Activated CD4-positive, CD25-positive, alpha-beta regulatory T cell treated with anti-CD3 and anti-CD28 coated beads, Interleukin-2, amount 50 U/mL, for 16 hours (primary cell): ENCODE data around the gene RBM19.

ENCODE experiments used
- DNase-seq: peaks from one replicate; pipeline ENCODE4 v3.0.0-alpha.2; 2020; ENCODE audit warnings: low read depth, low spot score

Gene RBM19

DNA sequence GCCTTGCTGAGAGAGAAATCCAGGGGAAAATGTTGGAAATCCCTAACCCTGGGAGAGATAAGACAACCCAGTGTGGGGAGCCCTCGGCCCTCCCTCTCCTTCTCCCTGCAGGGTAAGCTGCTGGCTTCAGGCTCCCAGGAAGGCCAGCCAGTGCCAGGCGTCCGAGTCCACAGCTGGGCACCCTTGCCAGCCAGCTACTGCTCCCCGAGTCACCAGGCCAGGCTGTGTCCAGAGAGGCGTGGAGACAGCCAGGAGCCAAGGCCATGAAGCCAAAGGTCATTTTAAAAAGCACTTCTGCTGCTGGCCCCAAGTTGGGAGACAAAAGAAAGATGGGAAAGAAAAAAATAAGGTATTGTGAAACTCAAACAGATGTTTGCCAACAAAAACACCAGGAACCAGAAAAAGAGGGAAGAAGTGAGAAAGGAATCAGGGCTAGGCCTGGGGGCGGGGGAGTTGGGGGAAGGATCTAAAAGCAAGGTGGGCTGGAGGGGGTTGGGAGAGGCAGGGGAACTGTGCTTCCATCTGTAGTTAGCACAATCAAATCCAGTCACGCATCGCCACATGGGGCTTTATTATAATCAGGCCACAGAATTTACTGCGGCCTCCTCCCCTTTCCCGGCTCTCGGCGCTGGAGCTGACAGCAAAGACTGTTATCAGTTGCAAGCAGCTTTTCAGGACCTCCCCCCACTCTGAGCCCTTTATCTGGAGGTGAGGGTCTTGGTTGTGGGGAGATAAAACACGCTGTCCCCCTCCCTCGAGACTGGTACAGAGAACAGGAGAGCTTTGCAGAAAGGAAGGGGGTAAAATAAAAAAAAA lies 33.5 kb downstream of the RBM19 start:
- DNase-seq: no peak

DNA sequence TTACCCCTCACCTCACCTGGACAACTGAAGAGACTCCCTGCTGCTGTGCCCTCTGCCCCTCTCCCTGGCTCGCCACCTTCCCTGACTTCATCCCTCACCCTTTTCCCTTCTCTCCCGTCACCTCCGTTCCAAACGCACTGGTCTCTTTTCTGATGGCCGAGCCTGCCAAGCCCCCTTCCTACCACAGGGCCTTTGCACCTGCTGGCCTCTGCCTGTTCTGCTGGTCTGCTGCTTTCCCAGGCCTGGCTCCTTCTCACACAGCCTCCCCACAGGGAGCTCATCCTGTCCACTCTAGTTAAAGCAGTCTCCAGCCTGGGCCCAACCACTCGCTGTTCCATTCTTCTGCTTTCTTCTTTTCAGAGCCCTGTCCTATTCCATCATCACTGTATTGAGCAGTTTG lies 34.6 kb downstream of the RBM19 start:
- DNase-seq: no peak

DNA sequence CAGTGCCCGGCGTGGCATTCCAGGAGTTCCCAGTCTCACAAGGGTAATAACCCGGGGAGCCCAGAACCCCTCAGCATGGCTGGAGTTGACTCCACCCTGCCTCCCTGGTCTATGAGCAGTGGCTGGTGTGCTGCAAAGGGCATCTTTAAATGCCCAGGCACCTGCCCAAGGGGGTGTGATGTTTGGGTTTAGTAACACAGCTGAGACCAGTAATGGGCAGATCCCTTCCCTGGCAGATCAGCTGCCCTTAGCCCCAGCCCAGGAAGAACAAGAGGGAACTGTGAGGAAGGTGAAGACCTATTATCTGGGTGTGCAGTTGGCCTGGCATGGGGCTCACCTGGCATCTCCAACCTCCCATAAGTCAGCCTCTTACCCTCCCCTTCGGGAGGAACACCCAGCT lies 35.9 kb downstream of the RBM19 start:
- DNase-seq: no peak

DNA sequence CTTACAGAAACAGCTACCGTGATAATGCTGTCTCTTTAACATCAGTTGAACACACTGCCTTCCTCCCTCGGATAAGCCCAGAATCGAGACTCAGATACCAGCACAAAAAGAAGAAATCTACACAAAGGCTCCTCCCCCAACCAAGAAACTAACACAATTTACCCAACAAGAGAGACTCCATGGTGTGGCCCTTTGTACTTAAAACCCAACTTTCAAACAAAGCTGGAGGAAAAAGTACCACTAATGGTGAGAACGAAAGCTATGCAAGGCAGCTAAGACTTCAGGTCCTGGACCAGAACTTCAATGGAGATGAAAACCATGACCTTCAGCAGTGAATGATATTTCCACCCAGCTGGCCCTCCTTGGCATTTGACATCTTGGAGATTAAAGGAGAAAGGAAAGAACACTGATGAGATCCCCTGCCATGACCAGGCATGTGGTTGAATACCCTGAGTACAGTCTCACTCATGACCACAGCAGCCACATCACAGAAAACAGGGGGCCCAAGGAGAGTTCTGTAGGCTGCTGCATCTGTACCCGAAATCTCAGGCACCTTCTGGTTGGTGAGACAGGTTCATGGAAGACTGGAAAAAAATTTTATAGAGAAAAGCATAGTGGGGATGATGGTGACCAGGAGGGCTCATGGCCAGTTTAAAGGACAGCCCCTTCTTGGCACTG lies 36.7 kb downstream of the RBM19 start:
- DNase-seq: no peak

DNA sequence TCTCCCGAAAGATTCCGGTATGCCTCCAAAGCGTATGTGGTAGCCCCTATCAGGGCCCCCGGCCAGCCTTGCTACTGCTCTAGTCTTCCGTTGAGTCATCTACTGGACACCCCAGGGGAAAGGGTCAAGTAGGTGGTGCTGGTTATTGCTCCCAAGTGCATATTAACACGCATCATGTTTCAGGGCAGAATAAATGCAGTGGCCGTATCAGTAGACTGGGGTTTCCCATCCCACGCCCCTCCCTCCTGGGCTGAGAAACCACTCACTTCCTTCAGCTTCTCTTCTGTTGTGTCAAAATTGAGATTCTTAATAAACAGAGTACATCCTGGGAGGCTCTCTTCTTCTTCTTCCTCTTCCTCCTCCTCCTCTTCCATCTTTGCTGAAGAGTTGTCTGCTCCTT lies 39.3 kb downstream of the RBM19 start:
- DNase-seq: no peak

DNA sequence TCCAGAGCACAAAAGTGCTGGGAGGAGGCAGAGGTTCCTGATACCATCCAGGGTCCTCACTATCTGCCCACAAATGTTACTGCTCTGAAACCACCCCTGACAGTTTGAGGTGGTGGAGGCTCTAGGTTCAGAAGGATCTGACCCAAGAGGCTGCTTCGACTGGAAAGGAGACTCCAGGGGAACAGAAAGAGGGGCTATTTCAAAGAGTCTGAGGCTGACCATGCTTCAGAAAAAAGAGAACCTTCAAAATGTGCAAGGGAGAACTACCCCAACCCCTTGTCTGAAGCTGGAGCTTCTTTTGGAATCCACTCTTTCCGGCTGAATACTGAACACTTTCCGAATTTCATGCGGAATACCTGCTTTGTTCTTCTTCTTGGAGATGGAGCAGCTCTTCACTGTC lies 41.8 kb downstream of the RBM19 start:
- DNase-seq: no peak

DNA sequence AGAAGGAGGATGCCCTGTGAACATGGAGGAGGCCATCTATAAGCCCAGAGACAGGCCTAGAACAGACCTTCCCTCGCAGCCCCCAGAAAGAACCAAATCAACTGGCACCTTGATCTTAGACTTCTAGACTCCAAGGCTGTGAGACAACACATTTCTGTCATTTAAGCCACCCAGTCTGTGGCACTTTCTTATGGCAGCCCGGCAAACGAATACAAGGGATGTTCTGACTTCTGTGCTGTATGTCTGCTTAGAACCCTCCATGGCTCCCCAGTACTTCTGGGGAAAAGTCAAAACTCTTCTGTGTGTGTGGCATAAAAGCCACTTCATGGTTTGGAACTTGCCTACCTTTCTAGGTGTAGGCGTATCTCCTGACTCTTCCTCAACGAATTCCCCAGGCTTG lies 42.9 kb downstream of the RBM19 start:
- no peak for DNase-seq

DNA sequence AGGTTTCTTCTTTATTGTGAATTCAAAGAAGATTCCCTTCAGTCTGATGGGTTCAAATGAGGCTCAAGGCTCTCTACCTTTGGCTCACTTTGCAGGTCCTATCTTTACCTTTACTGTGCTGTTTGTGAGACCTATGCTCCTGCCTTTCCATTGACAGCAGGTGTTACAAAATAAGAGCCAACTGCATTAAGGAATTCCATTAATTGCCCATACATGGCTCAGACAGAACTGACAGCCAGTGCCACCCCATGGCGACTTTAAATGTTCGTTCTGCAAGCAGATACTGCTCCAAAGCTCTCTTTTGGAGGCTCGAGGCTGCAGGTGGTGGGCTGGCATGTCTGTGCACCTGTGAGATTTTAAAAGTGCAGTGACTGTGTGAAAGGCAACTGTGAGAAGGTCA lies 44.7 kb downstream of the RBM19 start:
- DNase-seq: no peak

DNA sequence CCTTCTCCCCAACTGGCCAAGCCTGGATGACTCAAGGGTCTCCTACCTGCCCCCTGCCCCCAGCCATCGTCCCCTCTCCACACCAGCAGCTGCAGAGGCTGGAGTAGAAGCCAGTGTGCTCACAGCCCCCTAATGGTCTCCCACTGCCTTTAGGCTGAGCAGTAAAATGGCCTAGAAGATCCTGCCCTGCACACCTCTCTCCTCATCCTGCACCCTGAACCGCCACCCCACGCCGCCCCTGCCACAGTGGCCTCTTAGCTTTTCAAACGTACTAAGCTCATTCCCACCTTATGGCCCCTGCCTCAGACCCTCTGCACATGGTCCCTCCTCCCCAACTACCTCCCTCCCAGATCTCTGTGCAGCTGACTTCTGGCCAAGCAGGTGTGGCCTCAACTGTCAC lies 46.3 kb downstream of the RBM19 start:
- DNase-seq: no peak

DNA sequence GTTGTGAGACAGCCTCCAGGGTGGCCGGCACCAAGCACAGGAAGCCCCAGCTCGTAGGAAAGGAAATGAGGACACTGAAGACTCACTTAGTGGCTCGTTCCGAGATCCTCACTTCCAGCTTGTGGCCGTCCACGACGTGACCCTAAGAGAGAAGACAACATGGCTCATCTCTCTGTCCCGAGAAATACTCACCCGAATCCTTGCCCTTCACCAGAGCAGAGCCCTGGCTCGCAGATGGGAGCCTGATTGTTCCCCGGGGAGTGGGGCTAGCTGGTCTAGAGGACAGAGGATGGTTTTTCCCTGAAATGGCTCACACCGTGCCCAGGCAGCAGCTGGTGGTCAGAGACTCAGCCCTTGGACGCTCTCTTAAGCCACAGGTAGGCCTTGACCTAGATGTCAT lies 47.8 kb downstream of the RBM19 start:
- no peak for DNase-seq

DNA sequence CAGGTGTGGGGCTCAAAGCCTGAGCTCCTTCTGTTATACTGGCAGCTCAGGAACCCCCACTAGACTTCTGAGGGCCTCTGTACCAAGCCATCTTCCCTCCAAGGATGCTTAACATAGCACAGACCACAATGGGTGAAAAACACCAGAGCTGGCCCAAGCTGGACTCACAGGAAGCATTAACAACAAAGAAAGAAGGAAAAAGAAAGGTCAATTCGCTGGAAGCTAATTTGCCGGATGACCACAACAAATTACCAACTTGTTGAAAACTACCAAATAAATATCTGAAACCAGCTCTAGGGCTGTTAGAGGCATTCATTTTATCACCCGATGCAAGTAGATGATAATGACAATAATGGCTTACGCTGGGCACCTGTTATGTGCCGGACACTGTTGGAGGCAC lies 48.7 kb downstream of the RBM19 start:
- DNase-seq: no peak

DNA sequence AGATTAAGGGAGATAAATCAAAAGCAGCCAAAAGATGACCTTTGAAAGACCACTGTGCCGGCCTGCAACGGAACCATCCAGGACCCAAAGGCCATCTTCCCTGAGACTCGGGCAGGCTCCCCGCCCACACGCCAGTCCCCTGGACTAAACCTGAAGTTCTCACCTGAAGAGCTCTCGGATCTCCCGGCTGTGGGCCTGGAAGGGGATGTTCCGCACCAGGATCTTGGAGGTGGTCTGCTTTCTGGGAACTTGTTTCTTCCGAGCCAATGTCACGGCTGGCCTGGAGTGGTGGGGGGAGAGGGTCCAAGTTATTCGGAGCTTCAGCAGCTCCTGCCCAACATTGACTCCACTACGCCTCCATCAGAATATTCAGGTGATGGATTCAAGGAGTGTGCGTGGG lies 51.3 kb downstream of the RBM19 start:
- no peak for DNase-seq

DNA sequence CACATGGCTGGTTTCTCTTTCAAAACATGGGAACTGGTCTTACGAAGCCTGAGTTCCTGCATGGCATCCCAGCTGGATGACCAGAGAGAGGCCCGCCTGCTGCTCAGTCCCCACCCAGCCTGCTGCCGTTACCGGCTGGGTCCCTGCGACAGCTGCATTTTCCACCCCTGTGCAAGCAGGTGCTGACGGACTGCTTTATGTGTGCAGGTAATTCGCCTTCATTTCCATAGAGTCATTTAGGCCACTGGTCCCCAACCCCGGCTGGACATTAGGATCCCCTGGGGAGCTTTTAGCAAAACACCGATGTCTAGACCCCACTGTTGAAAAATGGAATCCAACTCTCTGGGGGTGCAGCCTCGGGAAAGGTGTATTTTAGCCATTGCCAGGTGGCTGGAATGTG lies 51.9 kb downstream of the RBM19 start:
- DNase-seq: no peak

DNA sequence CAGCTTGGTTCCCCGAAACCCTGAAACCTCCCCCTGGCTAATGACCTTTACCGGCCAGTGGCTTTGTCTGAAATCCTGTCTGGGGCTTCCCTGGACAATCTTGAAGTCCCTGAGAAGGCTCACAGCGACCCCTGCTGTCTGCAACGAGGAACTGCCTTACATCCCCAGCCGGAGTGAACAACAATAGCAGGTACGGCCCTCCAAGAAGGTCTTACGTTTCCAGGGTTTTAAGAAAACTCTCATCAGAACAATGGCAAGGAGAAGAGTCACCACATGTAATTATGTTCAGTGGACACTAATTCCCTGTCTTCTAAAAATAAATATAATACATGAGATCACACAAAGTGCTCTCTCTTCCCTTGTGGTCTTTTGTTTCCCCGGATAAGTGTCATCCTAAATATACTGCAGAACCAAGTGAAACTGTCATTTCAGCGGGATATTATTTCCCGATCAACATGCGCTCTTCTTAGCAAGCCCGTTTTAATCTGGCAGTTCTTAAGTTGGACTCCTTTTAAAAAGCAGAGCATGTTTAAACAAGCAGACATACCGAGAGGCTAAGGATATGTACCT lies 53.3 kb downstream of the RBM19 start:
- no peak for DNase-seq

DNA sequence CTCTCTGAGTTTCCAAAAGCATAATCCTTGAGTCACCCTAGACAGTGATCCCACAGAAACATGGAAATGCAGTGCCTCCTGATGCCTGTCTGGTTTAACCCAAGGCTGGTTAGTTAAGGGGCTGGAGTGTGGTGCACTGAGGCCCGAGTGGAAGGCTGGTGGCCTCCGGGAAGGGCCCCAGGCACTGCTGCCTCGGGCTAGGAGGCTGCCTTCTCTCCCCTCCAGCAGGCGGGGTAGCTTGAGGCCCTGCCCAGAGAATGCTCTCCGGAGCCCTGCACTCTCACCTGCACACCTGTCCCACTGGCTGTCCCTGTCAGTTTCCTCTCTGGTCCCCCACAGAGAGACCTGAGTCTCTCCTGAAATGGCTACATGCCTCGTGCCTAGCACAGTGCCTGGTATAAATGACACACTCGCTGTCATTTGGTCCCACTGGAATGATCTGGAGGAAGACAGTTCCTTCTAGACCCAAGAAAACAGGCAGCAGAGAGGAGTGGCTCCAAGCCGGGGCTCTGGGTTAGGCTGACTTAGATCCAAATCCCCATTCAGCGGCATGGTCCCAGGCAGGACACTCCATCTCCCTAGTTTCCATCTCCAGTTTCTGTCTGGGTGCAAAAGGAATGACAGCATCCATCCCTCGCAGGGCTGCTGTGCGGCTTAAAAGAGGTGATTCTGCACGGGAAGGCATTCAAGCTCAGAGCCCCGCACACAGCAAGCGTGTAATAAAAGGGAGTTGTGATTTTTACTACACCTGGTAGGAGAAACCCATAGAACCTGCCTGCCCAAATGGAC lies 54.0 kb downstream of the RBM19 start:
- DNase-seq: no peak

DNA sequence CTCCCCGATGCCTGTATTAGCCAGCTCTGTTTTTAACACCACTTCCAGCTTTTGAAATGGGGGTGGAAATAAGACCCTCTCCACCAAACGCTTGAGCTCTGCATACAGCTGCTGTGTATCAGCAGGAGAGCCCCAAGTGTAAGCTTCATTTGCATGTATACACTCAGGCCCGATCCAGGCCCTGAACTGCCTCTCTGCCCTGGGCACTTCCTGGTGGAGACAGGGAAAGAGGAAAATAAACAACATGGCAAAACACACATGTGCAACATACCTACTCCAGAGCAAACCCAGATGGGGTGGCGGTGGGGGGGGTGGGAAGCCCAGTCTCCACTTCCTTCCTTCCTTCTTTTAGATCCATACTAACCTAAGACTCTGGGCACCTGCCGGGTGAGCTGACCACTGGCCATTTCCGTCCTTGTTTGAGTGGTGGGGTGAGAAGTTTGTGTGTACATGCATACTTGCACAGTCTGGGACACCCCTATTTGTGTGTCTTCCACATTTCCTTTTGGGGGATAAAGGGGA lies 55.3 kb downstream of the RBM19 start:
- no peak for DNase-seq

DNA sequence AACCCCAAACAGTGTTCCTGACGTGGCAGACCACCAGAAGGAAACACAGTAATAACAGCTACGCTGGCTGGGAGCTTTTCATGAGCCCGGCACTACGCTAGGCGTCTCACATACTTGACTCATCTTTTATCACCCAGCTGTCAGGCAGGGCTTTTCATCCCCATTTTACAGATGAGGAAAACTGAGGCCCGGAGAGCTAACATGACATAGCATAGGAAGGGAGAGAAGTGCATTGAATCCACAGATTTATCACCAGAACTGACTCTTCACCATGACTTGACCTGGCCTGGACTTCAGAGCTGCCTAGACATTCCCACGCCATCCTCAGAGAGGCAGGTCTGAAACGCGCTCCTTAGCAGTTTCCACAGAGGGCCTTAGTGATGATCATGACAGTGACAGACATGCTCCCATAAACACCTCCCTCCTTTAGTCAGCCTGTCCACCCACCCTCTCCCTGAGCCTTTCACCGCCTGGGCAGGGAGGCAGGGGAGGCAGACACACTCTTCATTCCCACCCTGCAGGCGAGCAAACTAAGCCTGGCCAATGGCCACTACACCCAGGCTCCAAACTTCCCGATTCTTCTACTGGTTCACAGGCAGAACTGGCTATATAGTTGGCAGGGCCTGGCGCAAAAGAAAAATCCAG lies 56.2 kb downstream of the RBM19 start:
- no peak for DNase-seq

DNA sequence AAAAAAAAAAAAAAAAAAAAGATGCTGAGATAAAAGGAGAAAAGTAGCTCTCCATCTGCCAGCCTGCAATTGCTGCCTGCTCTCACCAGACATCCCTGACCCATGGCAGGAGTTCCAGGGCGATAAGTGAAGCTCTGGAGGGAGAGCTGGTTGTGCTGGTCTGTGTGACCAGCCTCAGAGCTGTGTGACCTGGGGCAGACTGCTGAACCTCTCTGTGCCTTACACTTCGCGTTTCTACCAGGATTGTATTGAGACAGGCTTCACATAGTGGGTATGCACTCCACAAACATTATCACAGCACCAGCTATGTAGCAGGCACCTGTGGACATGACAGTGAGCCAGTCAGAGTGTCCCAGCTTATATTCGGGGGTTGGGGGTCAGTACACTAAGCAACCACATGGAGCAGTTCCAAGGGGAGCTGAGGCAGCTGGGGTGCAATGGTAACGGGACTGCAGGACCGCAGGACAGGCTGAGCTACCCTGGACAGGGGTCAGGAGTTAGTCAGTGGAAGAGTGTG lies 57.5 kb downstream of the RBM19 start:
- no peak for DNase-seq

DNA sequence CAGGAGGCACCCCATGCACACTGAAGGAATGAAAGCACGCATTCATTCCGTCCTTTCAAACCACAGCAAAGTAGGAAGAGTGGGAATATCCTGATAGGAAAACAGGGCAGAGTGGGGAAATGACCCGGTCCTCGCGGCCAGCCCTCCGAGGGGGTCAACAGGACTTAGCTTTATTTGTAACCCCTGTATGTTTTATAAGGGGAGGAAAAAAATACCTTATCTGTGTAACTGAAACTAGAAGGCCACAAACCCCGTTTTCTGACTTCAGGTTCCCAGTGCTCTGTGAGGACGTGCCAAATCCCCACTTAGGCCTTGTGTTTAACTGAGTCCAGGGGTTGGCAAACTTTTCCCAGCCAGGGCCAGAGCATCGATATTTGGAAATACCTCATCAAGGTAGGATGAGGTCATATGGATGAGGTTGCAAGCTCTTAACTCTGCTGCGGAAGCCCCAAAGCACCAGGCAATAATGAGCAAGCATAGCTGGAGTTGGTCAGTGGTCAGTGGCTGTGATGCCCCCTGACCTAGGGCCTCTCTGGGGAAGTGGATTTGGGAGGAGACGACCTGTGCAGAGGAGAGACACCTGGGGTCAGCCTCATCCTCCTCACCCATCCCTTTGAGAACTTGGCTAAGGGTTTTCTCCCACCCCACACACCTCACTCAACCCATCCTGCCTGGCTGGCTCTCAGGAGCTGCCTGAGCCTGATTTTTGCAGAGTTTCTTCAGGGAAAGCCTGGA lies 58.5 kb downstream of the RBM19 start:
- no peak for DNase-seq

DNA sequence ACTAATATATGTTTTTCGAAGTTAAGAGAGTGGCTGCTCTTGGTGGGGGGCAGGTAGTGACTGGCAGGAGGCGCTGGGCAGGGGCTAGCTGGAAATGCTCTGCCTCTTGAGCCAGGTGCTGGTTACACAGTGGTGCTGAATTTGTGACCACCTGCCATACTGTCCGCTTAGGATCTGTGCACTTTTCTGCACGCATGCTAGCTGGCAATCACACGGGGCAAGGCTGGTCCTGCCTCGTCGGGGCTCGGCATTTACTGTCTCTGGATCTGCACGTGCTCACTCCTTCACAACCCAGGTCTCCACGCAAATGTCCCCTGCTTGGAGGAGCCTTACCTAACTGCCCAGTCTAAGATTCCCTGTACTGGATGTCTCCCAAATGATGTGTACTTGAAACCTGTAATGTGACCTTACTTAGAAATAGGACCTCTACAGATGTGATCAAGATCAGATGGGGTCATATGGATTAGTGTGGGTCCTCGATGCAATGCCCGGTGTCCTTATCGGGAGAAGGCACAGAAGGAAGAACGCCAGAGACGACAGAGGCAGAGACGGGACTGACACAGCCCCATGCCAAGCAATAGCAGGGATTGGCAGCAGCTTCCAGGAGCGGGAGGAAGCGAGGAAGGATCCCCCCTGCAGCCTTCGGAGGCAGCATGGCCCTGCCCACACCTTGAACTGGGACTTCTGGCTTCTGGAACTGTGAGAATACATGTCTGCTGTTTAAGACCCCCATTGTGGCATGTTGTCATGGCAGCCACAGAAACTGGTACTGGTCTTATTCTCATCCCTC lies 59.5 kb downstream of the RBM19 start:
- no peak for DNase-seq
